HepG2 (cell line): ENCODE data around the gene TBL3. TPM values are rescaled to one million over a fixed set of nuclear protein-coding genes. Genes with fewer than 3 reads are reported as not detected.
A peak's percentile ranks its signal among the peaks of the same experiment; 100 is the strongest.

Experiments
- ATAC-seq: fragments of 200-7000 bp; cut with Tn5 transposase; 3 replicates; pipeline ENCODE4 v1.9.1; 2020; ENCODE audit warnings: mild to moderate bottlenecking, moderate library complexity
- BruUV-seq: library from RNA; stranded (reverse); fragments of 400-500 nt; replicated peaks from 2 replicates; lab custom pipeline; 2021; lab: Mats Ljungman, UMichigan
- CTCF ChIA-PET: fragments of 300-600 bp; formaldehyde crosslinking; extraction: SDS; loops from one replicate; lab custom pipeline; 2021; ENCODE audit warnings: low total read pairs, inconsistent platforms, low intra/inter-chr PET ratio; lab: Yijun Ruan, JAX
- POLR2A ChIA-PET: fragments of 350-600 bp; sonication (Branson Sonifier 250); formaldehyde crosslinking; loops from one replicate; lab custom pipeline; 2020; ENCODE audit warnings: antibody characterized with exemption, inconsistent platforms; lab: Yijun Ruan, JAX
- DNase-seq: peaks from one replicate; pipeline ENCODE4 v3.0.0-alpha.2; 2015; ENCODE audit warnings: low spot score
- FAIRE-seq: peaks from 3 replicates; lab custom pipeline; 2011; peaks lifted over from hg19 to GRCh38; lab: Jason Lieb, UNC
- H2AFZ ChIP-seq: one replicate; pipeline ENCODE4 v1.6.1; 2011; ENCODE audit warnings: low read length, inconsistent platforms
- H3K27ac ChIP-seq: fragments of 300-600 bp; 3 replicates; pipeline ENCODE4 v1.8.0; 2011; ENCODE audit warnings: mixed run types, mild to moderate bottlenecking, mixed read lengths, low read length, inconsistent platforms; ENCODE audit not compliant: insufficient read depth; ENCODE audit errors: extremely low read length
- H3K27me3 ChIP-seq, 2 experiments: fragments of 200-600 bp in 1 of 2; 2 replicates in 1 of 2; 3 replicates in 1 of 2; pipeline versions ENCODE4 v1.6.0 to v1.8.0; 2011; ENCODE audit warnings: low read length in 2 of 2, mild to moderate bottlenecking in 2 of 2, moderate library complexity in 2 of 2, inconsistent platforms in 1 of 2; ENCODE audit not compliant: insufficient read depth in 2 of 2, control insufficient read depth in 1 of 2
- H3K36me3 ChIP-seq, 2 experiments: fragments of 200-600 bp in 1 of 2; replicated peaks in 1 of 2; 2 replicates in 1 of 2; 3 replicates in 1 of 2; pipeline versions ENCODE4 v1.5.1 to v1.8.0; 2011; ENCODE audit warnings: low read length in 2 of 2, inconsistent platforms in 1 of 2; ENCODE audit not compliant: insufficient read depth in 2 of 2, control insufficient read depth in 1 of 2
- H3K4me1 ChIP-seq: 2 replicates; pipeline ENCODE4 v1.5.1; 2012; ENCODE audit warnings: low read length, inconsistent platforms; ENCODE audit not compliant: insufficient read depth
- H3K4me2 ChIP-seq: 2 replicates; pipeline ENCODE4 v1.6.0; 2011; ENCODE audit warnings: low read depth, low read length, inconsistent platforms
- H3K4me3 ChIP-seq, 3 experiments: fragments of 200-600 bp in 1 of 3; sonication (generic), shearing (Covaris generic) in 1 of 3; replicated peaks in 1 of 3; 2 replicates each; pipeline ENCODE4 v1.5.1; 2011 to 2016; ENCODE audit warnings: low read length in 3 of 3, inconsistent platforms in 2 of 3, low read depth in 2 of 3, mild to moderate bottlenecking in 2 of 3, control low read depth in 1 of 3, mixed read lengths in 1 of 3; ENCODE audit not compliant: insufficient read depth in 1 of 3
- H3K79me2 ChIP-seq: one replicate; pipeline ENCODE4 v1.6.1; 2011; ENCODE audit warnings: low read length, inconsistent platforms; ENCODE audit not compliant: insufficient read depth
- H3K9ac ChIP-seq: 2 replicates; pipeline ENCODE4 v1.6.0; 2011; ENCODE audit warnings: mild to moderate bottlenecking, low read depth, low read length, inconsistent platforms; ENCODE audit not compliant: insufficient read depth
- H3K9me3 ChIP-seq: 2 replicates; pipeline ENCODE4 v1.5.1; 2012; ENCODE audit warnings: mild to moderate bottlenecking, low read length
- H4K20me1 ChIP-seq: 2 replicates; pipeline ENCODE4 v1.6.0; 2011; ENCODE audit warnings: inconsistent platforms, mild to moderate bottlenecking, low read length, moderate library complexity; ENCODE audit not compliant: insufficient read depth
- AGO2 ChIP-seq: fragments of 200-400 bp; formaldehyde crosslinking; optimal IDR thresholded peaks from 2 replicates; pipeline ENCODE3; 2017; ENCODE audit warnings: mild to moderate bottlenecking, low read depth, low read length, moderate library complexity
- CEBPB ChIP-seq: IDR thresholded peaks from 2 replicates; pipeline ENCODE4 v1.6.1; 2011; ENCODE audit warnings: low read depth, low read length, improper control_type of control experiment, borderline replicate concordance
- ZNF687 ChIP-seq: sonication (generic); formaldehyde crosslinking; IDR thresholded peaks from 2 replicates; pipeline ENCODE4 v1.5.1; 2020; ENCODE audit warnings: mild to moderate bottlenecking, missing genetic modification reagents, moderate library complexity
- whole genome bisulfite sequencing: methylation state at CpG from one replicate; pipeline ENCODE4 v1.1.6; 2017; ENCODE audit warnings: low lambda C conversion rate; 5-methylcytosine and 5-hydroxymethylcytosine counted together
- in situ Hi-C: cut with HindIII; loops from 2 replicates; pipeline ENCODE4 v1.10.0; 2017; ENCODE audit warnings: low pct_unique_long_range_greater_than_20kb; ENCODE audit not compliant: extremely low pct_ligation_motif_present
- intact Hi-C: fragments of 100-400 bp; cut with micrococcal nuclease; formaldehyde crosslinking; loops from one replicate; pipeline ENCODE4 v1.10.0; 2022; ENCODE audit not compliant: unreplicated experiment
- polyA plus RNA-seq, 8 experiments: library from polyadenylated mRNA; depleted of rRNA in 3 of 8; stranded (reverse) in 7 of 8; unstranded in 1 of 8; fragments of >200 nt; fragmentation: Illumina TruSeq in 4 of 8; extraction: Trizol in 4 of 8; gene quantifications; 2 replicates each; pipeline versions ENCODE4 v1.2.1 to v1.2.3, GENCODE V29; 2011 to 2016; ENCODE audit warnings: low read depth in 4 of 8, missing spikeins in 1 of 8, mixed read lengths in 1 of 8; ENCODE audit not compliant: insufficient read depth in 1 of 8
- total RNA-seq, 5 experiments: library from RNA; depleted of rRNA; stranded (reverse); fragments of >200 nt; fragmentation: Illumina TruSeq; extraction: Trizol; gene quantifications; 2 replicates each; pipeline ENCODE4 v1.2.3, GENCODE V29; 2016; ENCODE audit warnings: low read depth in 1 of 5
- TF ChIP-seq, protein P1 (sequence below): sonication (generic); formaldehyde crosslinking; IDR thresholded peaks from one replicate; pipeline ENCODE4 v1.5.1; 2020; ENCODE audit warnings: mild to moderate bottlenecking, missing genetic modification reagents; ENCODE audit errors: not compliant biosample characterization

The TBL3 gene
- total and polyA plus RNA-seq, 2 of the 13 experiments (the other 11 are each of a cell fraction or from before 2014, with no cell fraction given), result 16.8 to 38.0 TPM

DNA sequence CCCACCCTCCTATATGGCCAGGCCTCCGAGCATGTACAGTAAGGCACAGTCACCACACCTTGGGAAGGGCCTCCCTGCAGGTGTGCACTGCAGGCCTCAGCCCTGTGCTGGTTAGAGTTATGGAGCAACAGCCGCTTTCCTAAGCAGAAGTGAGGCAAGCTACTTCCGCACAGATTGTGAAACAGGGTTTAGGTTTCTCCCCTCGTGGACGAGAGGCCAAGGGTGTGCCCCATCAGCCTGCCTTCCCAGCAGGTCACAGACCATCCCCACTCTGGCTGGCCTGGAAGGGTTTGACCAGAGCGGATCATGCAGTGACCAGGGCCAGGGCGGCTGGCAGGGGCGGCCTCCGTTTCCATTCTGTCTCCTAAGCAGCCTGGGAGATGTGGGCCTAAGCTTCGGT lies 33.5 kb upstream of the TBL3 start:
- WGBS, result 74% methylated on average over 8 of the region's 10 CpGs
- ATAC-seq, result no peak
- no TSS peak for BruUV-seq
- TF ChIP-seq CEBPB, result peak; percentile 72; the same call in 1 of the 2 replicates
- TF ChIP-seq ZNF687, result peak; percentile 30; the same call in 1 of the 2 replicates
- peak; percentile 5 for TF ChIP-seq AGO2
- TF ChIP-seq, protein P1, sequence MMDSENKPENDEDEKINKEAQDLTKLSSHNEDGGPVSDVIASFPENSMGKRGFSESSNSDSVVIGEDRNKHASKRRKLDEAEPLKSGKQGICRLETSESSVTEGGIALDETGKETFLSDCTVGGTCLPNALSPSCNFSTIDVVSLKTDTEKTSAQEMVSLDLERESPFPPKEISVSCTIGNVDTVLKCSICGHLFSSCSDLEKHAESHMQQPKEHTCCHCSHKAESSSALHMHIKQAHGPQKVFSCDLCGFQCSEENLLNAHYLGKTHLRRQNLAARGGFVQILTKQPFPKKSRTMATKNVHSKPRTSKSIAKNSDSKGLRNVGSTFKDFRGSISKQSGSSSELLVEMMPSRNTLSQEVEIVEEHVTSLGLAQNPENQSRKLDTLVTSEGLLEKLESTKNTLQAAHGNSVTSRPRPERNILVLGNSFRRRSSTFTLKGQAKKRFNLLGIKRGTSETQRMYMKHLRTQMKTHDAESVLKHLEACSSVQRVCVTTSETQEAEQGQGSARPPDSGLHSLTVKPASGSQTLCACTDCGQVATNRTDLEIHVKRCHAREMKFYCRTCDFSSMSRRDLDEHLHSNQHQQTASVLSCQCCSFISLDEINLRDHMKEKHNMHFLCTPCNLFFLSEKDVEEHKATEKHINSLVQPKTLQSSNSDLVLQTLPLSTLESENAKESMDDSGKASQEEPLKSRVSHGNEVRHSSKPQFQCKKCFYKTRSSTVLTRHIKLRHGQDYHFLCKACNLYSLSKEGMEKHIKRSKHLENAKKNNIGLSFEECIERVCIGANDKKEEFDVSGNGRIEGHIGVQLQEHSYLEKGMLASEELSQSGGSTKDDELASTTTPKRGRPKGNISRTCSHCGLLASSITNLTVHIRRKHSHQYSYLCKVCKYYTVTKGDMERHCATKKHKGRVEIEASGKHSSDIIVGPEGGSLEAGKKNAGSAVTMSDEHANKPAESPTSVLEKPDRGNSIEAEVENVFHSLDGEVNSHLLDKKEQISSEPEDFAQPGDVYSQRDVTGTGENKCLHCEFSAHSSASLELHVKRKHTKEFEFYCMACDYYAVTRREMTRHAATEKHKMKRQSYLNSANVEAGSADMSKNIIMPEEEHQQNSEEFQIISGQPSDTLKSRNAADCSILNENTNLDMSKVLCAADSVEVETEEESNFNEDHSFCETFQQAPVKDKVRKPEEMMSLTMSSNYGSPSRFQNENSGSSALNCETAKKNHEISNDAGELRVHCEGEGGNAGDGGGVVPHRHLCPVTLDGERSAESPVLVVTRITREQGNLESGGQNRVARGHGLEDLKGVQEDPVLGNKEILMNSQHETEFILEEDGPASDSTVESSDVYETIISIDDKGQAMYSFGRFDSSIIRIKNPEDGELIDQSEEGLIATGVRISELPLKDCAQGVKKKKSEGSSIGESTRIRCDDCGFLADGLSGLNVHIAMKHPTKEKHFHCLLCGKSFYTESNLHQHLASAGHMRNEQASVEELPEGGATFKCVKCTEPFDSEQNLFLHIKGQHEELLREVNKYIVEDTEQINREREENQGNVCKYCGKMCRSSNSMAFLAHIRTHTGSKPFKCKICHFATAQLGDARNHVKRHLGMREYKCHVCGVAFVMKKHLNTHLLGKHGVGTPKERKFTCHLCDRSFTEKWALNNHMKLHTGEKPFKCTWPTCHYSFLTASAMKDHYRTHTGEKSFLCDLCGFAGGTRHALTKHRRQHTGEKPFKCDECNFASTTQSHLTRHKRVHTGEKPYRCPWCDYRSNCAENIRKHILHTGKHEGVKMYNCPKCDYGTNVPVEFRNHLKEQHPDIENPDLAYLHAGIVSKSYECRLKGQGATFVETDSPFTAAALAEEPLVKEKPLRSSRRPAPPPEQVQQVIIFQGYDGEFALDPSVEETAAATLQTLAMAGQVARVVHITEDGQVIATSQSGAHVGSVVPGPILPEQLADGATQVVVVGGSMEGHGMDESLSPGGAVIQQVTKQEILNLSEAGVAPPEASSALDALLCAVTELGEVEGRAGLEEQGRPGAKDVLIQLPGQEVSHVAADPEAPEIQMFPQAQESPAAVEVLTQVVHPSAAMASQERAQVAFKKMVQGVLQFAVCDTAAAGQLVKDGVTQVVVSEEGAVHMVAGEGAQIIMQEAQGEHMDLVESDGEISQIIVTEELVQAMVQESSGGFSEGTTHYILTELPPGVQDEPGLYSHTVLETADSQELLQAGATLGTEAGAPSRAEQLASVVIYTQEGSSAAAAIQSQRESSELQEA (CRISPR knock-in tag), result no peak
- TF ChIP-seq, all 625 proteins: peak for 3
- Histone ChIP-seq H3K27me3 (no peaks in the 10 kb centered on the region), H3K36me3 (peaks cover 7 to 24% of the 10 kb centered on the region in 2 experiments; a peak in 3 of 5 replicates), H3K4me3 (no peak overlapping the region), H2AFZ (no peak overlapping the region), H3K4me1 (peaks cover 76% of the 10 kb centered on the region), H3K27ac (peak overlapping the region; percentile 96), H3K79me2 (peaks cover 26% of the 10 kb centered on the region), H4K20me1 (no peaks in the 10 kb centered on the region; the same call in 1 of the 2 replicates), H3K9ac (no peak overlapping the region), H3K4me2 (no peak overlapping the region), H3K9me3 (no peaks in the 10 kb centered on the region)
- ChIA-PET CTCF (no interaction called here), POLR2A (no interaction called here)
- intact Hi-C loops (no loop called here), in situ Hi-C loops (no loop called here)
- no peak for FAIRE-seq
- no peak for DNase-seq
